Nephron progenitor cell (in vitro differentiated cells): ENCODE measurements around the gene RASSF4.

Experiments
- DNase-seq: peaks from one replicate; pipeline ENCODE4 v3.0.0; 2021
- H3K27ac Mint-ChIP-seq: 2 replicates; pipeline ENCODE4 v1.8.0; 2021; ENCODE audit warnings: mild to moderate bottlenecking, moderate library complexity, mixed read lengths
- H3K27me3 Mint-ChIP-seq: 2 replicates; pipeline ENCODE4 v1.8.0; 2021; ENCODE audit warnings: mild to moderate bottlenecking, low read depth, mixed read lengths; ENCODE audit not compliant: poor library complexity
- H3K36me3 Mint-ChIP-seq: 2 replicates; pipeline ENCODE4 v1.8.0; 2021; ENCODE audit warnings: low read depth, mixed read lengths
- H3K4me1 Mint-ChIP-seq: 2 replicates; pipeline ENCODE4 v1.8.0; 2021; ENCODE audit warnings: mixed read lengths
- H3K4me3 Mint-ChIP-seq: 2 replicates; pipeline ENCODE4 v1.8.0; 2021; ENCODE audit warnings: mild to moderate bottlenecking, moderate library complexity, mixed read lengths
- H3K9me3 Mint-ChIP-seq: 2 replicates; pipeline ENCODE4 v1.8.0; 2021; ENCODE audit warnings: mild to moderate bottlenecking, moderate library complexity, mixed read lengths
- CTCF ChIP-seq: fragments of 200-600 bp; sonication (generic); IDR thresholded peaks from 2 replicates; pipeline ENCODE4 v1.5.0; 2021; ENCODE audit warnings: antibody characterized with exemption

Gene RASSF4

GRCh38 chr10:44933451-44934321, 25.9 kb upstream of the RASSF4 start:
- Mint-ChIP-seq H3K27me3 (peaks cover 42% of the 10 kb centered on the region), H3K27ac (no peak overlapping the region), H3K9me3 (peaks cover 3% of the 10 kb centered on the region), H3K36me3 (peaks cover 2% of the 10 kb centered on the region), H3K4me3 (no peak overlapping the region), H3K4me1 (peaks cover 19% of the 10 kb centered on the region)
- TF ChIP-seq CTCF, result no peak
- no peak for DNase-seq

GRCh38 chr10:44934416-44935200, 25.0 kb upstream of the RASSF4 start:
- H3K36me3 Mint-ChIP-seq, result peaks cover 8% of the 10 kb centered on the region
- H3K4me1 Mint-ChIP-seq, result peaks cover 19% of the 10 kb centered on the region
- DNase-seq, result no peak
- no peak overlapping the region for H3K4me3 Mint-ChIP-seq
- H3K27me3 Mint-ChIP-seq, result peaks cover 37% of the 10 kb centered on the region
- TF ChIP-seq CTCF, result no peak
- peaks cover 8% of the 10 kb centered on the region for H3K9me3 Mint-ChIP-seq
- H3K27ac Mint-ChIP-seq, result no peak overlapping the region

- Mint-ChIP-seq H3K4me3 (no peak overlapping the region), H3K27me3 (peaks cover 30% of the 10 kb centered on the region), H3K27ac (no peak overlapping the region), H3K36me3 (peaks cover 13% of the 10 kb centered on the region), H3K4me1 (peaks cover 19% of the 10 kb centered on the region), H3K9me3 (peaks cover 15% of the 10 kb centered on the region)
- no peak for TF ChIP-seq CTCF
- DNase-seq, result no peak
Observed at GRCh38 chr10:44935201-44935965, 24.2 kb upstream of the RASSF4 start.

GRCh38 chr10:44935966-44936295, 23.7 kb upstream of the RASSF4 start:
- H3K4me1 Mint-ChIP-seq, result peaks cover 19% of the 10 kb centered on the region
- H3K4me3 Mint-ChIP-seq, result no peak overlapping the region
- H3K27ac Mint-ChIP-seq, result no peak overlapping the region
- H3K9me3 Mint-ChIP-seq, result peaks cover 21% of the 10 kb centered on the region
- no peak for DNase-seq
- TF ChIP-seq CTCF, result no peak
- peaks cover 30% of the 10 kb centered on the region for H3K27me3 Mint-ChIP-seq
- H3K36me3 Mint-ChIP-seq, result peaks cover 13% of the 10 kb centered on the region

GRCh38 chr10:44936314-44936975, 23.2 kb upstream of the RASSF4 start:
- peaks cover 19% of the 10 kb centered on the region for H3K4me1 Mint-ChIP-seq
- H3K36me3 Mint-ChIP-seq, result peaks cover 13% of the 10 kb centered on the region
- peaks cover 26% of the 10 kb centered on the region for H3K9me3 Mint-ChIP-seq
- peaks cover 28% of the 10 kb centered on the region for H3K27me3 Mint-ChIP-seq
- no peak for DNase-seq
- no peak overlapping the region for H3K4me3 Mint-ChIP-seq
- no peak for TF ChIP-seq CTCF
- no peak overlapping the region for H3K27ac Mint-ChIP-seq
